Endothelial cell of umbilical vein (primary cell): Measurements from ENCODE around the gene ABLIM2. TPM values are rescaled to one million over a fixed set of nuclear protein-coding genes. Genes with fewer than 3 reads are reported as not detected.

Source experiments
- BruUV-seq: library from RNA; stranded (reverse); fragments of 400-500 nt; replicated peaks from 2 replicates; lab custom pipeline; 2021; lab: Mats Ljungman, UMichigan
- CTCF ChIA-PET: fragments of 300-600, 350-600 bp; sonication (Branson Sonifier 250); formaldehyde crosslinking; loops from one replicate; lab custom pipeline; 2021; ENCODE audit warnings: antibody characterized with exemption, inconsistent platforms; lab: Charles Lee
- POLR2A ChIA-PET: fragments of 300-600, 350-600 bp; sonication (Branson Sonifier 250); formaldehyde crosslinking; loops from one replicate; lab custom pipeline; 2021; ENCODE audit warnings: antibody characterized with exemption, inconsistent platforms; lab: Charles Lee
- DNase-seq: peaks from one replicate; pipeline ENCODE4 v3.0.0-alpha.2; 2011; ENCODE audit warnings: low read depth, low spot score
- FAIRE-seq: peaks from 2 replicates; lab custom pipeline; 2011; peaks lifted over from hg19 to GRCh38; lab: Jason Lieb, UNC
- H2AFZ ChIP-seq: 2 replicates; pipeline ENCODE4 v1.6.0; 2012; ENCODE audit warnings: low read depth, low read length, control low read depth, inconsistent platforms
- H3K27ac ChIP-seq: 2 replicates; pipeline ENCODE4 v1.5.1; 2011; ENCODE audit warnings: low read depth, mild to moderate bottlenecking, control low read depth, low read length, moderate library complexity; ENCODE audit not compliant: insufficient read depth
- H3K27me3 ChIP-seq, 2 experiments: 2 replicates each; pipeline versions ENCODE4 v1.6.0 to v1.6.1; 2011; ENCODE audit warnings: low read length in 2 of 2, mixed read lengths in 1 of 2; ENCODE audit not compliant: control insufficient read depth in 2 of 2, insufficient read depth in 2 of 2
- H3K36me3 ChIP-seq, 2 experiments: 2 replicates in 1 of 2; 3 replicates in 1 of 2; pipeline ENCODE4 v1.5.1; 2011; ENCODE audit warnings: low read length in 2 of 2, mild to moderate bottlenecking in 1 of 2, moderate library complexity in 1 of 2; ENCODE audit not compliant: control insufficient read depth in 2 of 2, insufficient read depth in 2 of 2; ENCODE audit errors: extremely low read depth in 1 of 2
- H3K4me1 ChIP-seq: 3 replicates; pipeline ENCODE4 v1.5.1; 2011; ENCODE audit warnings: mild to moderate bottlenecking, low read length; ENCODE audit not compliant: control insufficient read depth, insufficient read depth; ENCODE audit errors: extremely low read depth
- H3K4me2 ChIP-seq: 2 replicates; pipeline ENCODE4 v1.6.1; 2011; ENCODE audit warnings: low read length, control low read depth, mixed read lengths; ENCODE audit not compliant: insufficient read depth
- H3K4me3 ChIP-seq, 3 experiments: fragments of 200-600 bp in 1 of 3; sonication (generic), shearing (Covaris generic) in 1 of 3; replicated peaks in 1 of 3; 2 replicates each; pipeline ENCODE4 v1.5.1; 2011 to 2016; ENCODE audit warnings: control low read depth in 3 of 3, low read length in 3 of 3, mild to moderate bottlenecking in 2 of 3, inconsistent platforms in 1 of 3, low read depth in 1 of 3, moderate library complexity in 1 of 3; ENCODE audit not compliant: insufficient read depth in 1 of 3
- H3K79me2 ChIP-seq: 2 replicates; pipeline ENCODE4 v1.6.0; 2012; ENCODE audit warnings: low read length, inconsistent platforms; ENCODE audit not compliant: control insufficient read depth, insufficient read depth
- H3K9ac ChIP-seq: replicated peaks from 2 replicates; pipeline ENCODE3; 2011; ENCODE audit warnings: low read length, control low read depth; ENCODE audit not compliant: insufficient read depth; ENCODE audit errors: extremely low read depth
- H3K9me1 ChIP-seq: replicated peaks from 3 replicates; pipeline ENCODE4 v1.6.0; 2011; ENCODE audit warnings: mild to moderate bottlenecking, low read length; ENCODE audit not compliant: control insufficient read depth, insufficient read depth; ENCODE audit errors: extremely low read depth
- H3K9me3 ChIP-seq: replicated peaks from 2 replicates; pipeline ENCODE4 v1.5.1; 2012; ENCODE audit warnings: low read length, inconsistent platforms; ENCODE audit not compliant: control insufficient read depth, insufficient read depth
- H4K20me1 ChIP-seq: replicated peaks from 2 replicates; pipeline ENCODE3; 2011; ENCODE audit warnings: mild to moderate bottlenecking, low read length; ENCODE audit not compliant: control insufficient read depth, insufficient read depth; ENCODE audit errors: extremely low read depth
- CTCF ChIP-seq, 2 donors: IDR thresholded peaks; 1 replicate in 1 of 2; 2 replicates in 1 of 2; pipeline ENCODE4 v1.5.1; 2011; ENCODE audit warnings: low read length in 2 of 2, mild to moderate bottlenecking in 2 of 2, moderate library complexity in 2 of 2, control low read depth in 1 of 2, inconsistent platforms in 1 of 2, low read depth in 1 of 2; ENCODE audit not compliant: insufficient read depth in 1 of 2; ENCODE audit errors: extremely low read depth in 1 of 2
- EZH2 ChIP-seq: IDR thresholded peaks from 2 replicates; pipeline ENCODE4 v1.6.1; 2012; ENCODE audit warnings: borderline replicate concordance, low read depth, mild to moderate bottlenecking, moderate library complexity, low read length, inconsistent platforms; ENCODE audit not compliant: severe bottlenecking
- GATA2 ChIP-seq: IDR thresholded peaks from 2 replicates; pipeline ENCODE4 v1.7.0; 2011; ENCODE audit warnings: low read depth, mild to moderate bottlenecking, moderate library complexity, mixed read lengths, low read length; ENCODE audit not compliant: insufficient read length, insufficient read depth
- JUN ChIP-seq: IDR thresholded peaks from 2 replicates; pipeline ENCODE4 v1.6.1; 2011; ENCODE audit warnings: borderline replicate concordance, low read depth; ENCODE audit not compliant: insufficient read length, insufficient read depth
- MAX ChIP-seq: IDR thresholded peaks from 2 replicates; pipeline ENCODE4 v1.6.1; 2011; ENCODE audit not compliant: insufficient read depth, insufficient read length
- MYC ChIP-seq: IDR thresholded peaks from one replicate; pipeline ENCODE4 v1.6.1; 2011; ENCODE audit warnings: mild to moderate bottlenecking, low read depth, low read length
- POLR2AphosphoS5 ChIP-seq: IDR thresholded peaks from 2 replicates; pipeline ENCODE4 v1.6.1; 2012; ENCODE audit warnings: low read depth, mild to moderate bottlenecking, control low read depth, low read length, moderate library complexity; ENCODE audit not compliant: insufficient read depth
- dilution Hi-C: fragments of 300-500 bp; cut with MboI; formaldehyde crosslinking; loops from one replicate; pipeline ENCODE4 v1.15.0; 2019; ENCODE audit warnings: low sequenced_read_pairs; ENCODE audit not compliant: extremely low pct_ligation_motif_present
- intact Hi-C: fragments of 100-400 bp; cut with micrococcal nuclease; formaldehyde crosslinking; loops from one replicate; pipeline ENCODE4 v1.10.0; 2022
- polyA plus RNA-seq, 4 experiments: library from polyadenylated mRNA; depleted of rRNA in 3 of 4; stranded (reverse) in 3 of 4; unstranded in 1 of 4; fragments of >200 nt; gene quantifications; 2 replicates each; pipeline versions ENCODE4 v1.2.1 to v1.2.3, GENCODE V29; 2011 to 2012; ENCODE audit warnings: missing spikeins in 1 of 4
- total RNA-seq: library from RNA; stranded (reverse); gene quantifications from 2 replicates; pipeline ENCODE4 v1.2.3, GENCODE V29; 2021

Gene ABLIM2
- total and polyA plus RNA-seq, 2 donors (not counting 3 experiments of a cell fraction or from before 2014, with no cell fraction given) = 0.28 to 0.66 TPM

GRCh38 chr4:8071766-8072165, 86.8 kb downstream of the ABLIM2 start:
- H3K4me1 ChIP-seq = no peaks in the 10 kb centered on the region
- H3K9me1 ChIP-seq = no peaks in the 10 kb centered on the region
- no peaks in the 10 kb centered on the region for H4K20me1 ChIP-seq
- FAIRE-seq (no peak), DNase-seq (no peak)
- CTCF ChIA-PET = no interaction called here
- H3K27ac ChIP-seq = no peak overlapping the region
- no peaks in the 10 kb centered on the region for H3K9me3 ChIP-seq
- POLR2A ChIA-PET = no interaction called here
- dilution Hi-C loops = no loop called here
- H2AFZ ChIP-seq = no peak overlapping the region
- peaks cover 0 to 8% of the 10 kb centered on the region in 2 experiments for H3K27me3 ChIP-seq
- no TSS peak for BruUV-seq
- TF ChIP-seq GATA2 (no peak), CTCF (IDR thresholded peaks at IDR 0.05; ENCODE audit: extremely low read depth in 1 of 2, insufficient read depth in 1 of 2, low read depth in 1 of 2, low read length in 2 of 2) (no peak), EZH2 (no peak), MAX (no peak), JUN (no peak), POLR2AphosphoS5 (no peak), MYC (no peak)
- intact Hi-C loops = no loop called here
- no peak overlapping the region for H3K9ac ChIP-seq
- H3K4me3 ChIP-seq = no peak overlapping the region
- no peaks in the 10 kb centered on the region for H3K79me2 ChIP-seq
- no peaks in the 10 kb centered on the region for H3K36me3 ChIP-seq
- H3K4me2 ChIP-seq = no peak overlapping the region
